Stimulated activated CD4-positive, alpha-beta T cell treated with anti-CD3 and anti-CD28 coated beads, Interleukin-4, amount 100 ng/mL, for 1 hour (primary cell): ENCODE results near the gene LAMB4.

Experiments
- DNase-seq: peaks from one replicate; pipeline ENCODE4 v3.0.0-alpha.2; 2020

The LAMB4 gene

DNA sequence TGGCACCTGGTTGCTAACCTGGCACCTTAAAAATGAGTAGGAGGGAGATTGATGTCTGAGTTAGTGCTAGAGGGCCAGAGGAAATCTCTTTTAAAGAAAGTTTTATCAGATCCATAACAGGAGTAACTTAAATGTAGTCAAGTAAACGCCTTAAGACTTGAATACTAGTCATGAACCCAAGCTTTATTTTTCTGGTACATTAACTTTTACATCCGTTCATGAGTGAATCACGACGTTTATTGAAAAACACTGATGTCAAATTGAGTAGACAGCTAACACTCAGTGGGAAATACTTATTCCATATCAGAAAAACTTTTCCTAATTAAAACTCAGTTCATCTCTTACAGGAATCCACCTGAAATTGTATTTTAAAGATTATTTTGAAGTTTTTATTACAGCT lies 120.3 kb downstream of the LAMB4 start:
- no peak for DNase-seq

DNA sequence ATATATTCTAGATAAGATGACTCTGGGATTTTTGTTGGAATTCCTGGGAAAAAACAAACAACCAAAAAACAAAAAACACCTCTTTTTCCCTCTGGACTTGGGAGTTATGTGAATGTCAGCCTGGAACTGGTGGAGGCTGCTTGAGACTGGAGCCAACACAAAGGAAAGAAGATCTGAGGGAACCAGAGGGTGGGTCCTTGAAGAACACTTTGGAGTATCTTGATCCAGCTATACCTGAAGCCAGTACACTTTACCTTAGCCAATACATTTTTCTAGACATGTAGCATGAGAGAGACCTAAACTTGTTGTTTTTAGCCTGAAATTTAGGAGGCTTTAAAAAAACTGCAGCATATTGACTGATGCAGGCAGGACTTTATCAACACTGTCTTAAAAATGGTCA lies 121.3 kb downstream of the LAMB4 start:
- no peak for DNase-seq

DNA sequence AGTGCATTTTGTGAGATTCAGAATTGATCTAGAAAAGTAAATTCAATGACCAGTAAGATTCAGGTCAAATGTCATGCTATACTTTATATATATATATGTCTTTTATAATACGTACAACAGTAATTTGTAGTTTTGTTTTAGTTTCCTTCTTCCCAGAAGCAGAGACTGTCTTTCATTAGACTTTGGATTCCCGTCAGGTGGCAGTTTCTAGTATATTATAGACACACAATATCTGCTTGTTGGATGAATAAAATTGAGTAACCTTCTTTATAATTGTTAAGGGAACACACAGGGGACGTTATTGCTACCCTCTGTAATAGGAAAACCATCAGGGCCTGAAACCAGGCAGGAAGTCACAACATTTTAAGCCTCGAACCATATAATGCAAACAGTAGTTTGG lies 121.9 kb downstream of the LAMB4 start:
- DNase-seq = no peak

DNA sequence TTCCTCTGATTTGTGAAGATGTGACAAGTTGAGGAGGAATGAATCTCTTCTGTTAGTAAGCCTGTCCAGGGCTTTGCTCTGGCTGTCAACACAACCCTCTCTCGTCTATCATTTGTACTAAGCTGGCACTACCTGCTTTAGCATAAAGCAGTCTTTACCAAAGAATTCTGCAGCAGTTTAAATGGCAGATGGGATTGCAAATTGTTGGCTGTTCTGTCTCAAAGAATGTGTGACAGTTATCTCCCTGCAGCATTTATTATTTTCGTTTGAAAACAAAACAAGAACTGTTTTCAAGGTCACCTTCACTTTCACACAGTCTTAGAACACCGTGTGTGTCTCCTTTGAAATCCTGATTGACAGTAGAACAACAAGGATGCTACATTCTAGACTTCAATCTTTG lies 122.4 kb downstream of the LAMB4 start:
- no peak for DNase-seq

DNA sequence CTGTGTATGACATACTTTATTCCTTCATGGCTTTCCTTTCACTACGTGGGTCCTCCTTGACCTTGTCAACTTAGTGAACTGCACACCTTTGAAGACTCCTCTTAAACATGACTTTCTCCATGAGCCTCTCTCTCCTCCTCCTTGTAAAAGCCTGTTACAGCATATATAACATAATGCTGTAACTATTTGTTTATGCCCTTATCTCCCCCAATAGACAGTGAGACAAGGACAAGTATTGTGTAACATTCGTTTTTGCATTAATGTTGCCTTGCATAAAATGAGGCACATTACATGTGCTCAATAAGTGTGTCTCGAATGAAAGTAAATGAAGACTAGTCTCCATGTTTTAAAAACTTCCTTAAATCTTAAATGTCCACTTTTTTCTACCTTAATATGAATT lies 122.9 kb downstream of the LAMB4 start:
- no peak for DNase-seq

DNA sequence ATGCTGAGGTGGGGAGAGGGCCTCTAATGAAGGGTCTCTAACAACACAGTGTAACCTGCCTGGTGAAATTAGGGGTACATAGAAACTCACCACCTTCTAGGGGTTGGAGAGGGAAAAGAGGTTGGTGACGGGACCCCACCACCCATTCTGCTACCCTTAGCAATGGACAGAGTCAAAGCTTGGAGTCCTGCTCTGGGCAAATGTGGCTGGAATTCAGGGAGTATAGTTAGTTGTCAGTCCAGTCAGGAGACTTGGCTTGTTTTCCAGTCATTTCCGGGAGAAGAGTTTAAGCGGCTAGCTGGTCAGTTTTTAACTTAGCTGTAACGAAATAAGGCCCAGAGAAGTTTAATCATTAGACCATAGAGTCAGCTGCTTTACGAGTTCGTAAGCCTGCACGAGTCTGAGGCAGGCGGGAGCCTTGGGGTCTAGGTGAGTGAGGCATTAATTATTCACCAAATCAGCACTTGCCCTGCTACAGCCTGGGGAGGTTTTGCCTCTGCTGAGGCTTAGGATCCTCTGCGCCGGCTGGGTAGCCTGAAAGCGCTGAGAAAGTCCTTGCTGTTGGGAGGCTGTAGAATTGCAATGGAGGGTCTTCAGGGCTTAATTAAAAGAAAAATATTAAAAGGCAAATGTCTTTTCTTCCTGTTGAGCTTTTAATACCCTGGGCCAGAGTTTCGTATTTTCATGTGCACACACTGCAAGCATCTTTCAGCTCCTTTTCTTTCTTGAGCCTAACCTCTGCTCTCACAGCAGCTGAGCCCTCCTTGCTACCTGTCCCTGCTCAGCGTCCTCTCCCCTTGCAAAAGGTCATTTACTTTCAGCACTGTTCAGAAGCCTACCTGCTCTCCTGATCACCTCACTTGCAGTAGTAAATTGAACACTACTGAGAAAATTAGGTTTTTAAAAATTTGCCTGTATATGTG lies 125.7 kb downstream of the LAMB4 start:
- no peak for DNase-seq

DNA sequence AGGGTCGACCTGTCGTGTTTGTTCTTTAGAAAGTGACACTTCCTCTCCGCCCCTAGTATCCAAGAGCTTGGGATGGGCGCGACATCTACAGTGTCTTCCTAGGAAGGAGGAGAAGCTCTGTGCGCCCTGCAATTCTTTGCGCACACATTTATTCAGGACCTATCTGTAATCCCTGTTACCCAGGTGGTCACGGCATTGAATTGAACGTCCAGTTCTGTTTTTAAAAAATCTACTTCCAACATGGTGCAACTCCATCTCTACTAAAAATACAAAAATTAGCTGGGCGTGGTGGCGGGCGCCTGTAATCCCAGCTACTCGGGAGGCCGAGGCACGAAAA lies 126.6 kb downstream of the LAMB4 start:
- DNase-seq = no peak

GRCh38 chr7:108002726-108003598 lies 127.2 kb downstream of the LAMB4 start, which contains the start of gene LAMB1:
Gene LAMB1, minus strand, starts transcription at chr7:108003161. Its CDS starts 276 bp downstream, at chr7:108002885.
- DNase-seq = peak; percentile 7

DNA sequence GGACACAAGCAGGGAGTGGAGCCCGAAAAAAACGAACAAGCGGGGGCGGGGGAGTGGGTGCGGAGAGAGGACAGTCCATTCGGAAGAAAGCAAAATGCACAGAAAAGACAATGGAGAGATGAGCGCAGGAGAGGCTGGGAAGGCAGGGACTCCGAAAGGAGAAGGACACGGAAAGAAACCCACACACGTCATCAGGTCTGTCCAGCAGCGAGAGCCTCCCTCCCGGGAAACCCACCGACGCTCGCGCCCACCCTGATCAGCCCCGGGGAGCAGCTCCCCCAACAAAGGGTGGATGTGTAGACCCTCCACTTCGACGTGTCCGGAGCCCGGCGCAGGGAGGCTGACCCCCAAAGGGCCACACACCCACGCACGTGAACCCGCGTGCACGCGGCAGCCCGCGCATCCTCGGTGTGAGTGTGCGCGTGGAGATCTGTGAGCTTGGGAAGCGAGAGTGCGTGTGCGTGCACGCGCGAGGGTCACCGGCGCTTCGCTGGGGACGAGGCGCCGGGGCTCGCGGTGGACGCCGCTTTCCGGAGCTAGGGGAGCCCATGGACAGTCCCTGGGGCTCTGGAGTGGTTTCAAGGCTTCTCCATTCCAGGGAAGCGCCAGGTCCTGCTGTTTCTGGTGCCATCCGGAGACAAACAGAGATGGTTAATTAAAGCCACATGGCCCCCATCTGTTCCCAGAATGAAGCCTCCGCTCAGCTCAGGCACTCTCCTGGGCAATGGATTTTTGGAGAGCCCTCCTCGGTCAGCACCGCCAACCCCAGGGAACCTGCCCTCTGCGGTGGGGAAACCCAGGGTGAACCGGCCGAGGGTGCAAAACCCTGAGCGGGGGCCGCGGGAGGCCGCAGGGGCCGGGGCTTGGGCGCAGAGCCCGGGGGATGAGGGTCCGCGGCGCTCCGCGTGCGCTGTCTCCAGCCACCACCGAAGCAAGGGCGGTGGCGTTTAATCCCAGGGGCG lies 128.1 kb downstream of the LAMB4 start:
- no peak for DNase-seq

GRCh38 chr7:108000875-108001763 lies 129.0 kb downstream of the LAMB4 start:
- no peak for DNase-seq

DNA sequence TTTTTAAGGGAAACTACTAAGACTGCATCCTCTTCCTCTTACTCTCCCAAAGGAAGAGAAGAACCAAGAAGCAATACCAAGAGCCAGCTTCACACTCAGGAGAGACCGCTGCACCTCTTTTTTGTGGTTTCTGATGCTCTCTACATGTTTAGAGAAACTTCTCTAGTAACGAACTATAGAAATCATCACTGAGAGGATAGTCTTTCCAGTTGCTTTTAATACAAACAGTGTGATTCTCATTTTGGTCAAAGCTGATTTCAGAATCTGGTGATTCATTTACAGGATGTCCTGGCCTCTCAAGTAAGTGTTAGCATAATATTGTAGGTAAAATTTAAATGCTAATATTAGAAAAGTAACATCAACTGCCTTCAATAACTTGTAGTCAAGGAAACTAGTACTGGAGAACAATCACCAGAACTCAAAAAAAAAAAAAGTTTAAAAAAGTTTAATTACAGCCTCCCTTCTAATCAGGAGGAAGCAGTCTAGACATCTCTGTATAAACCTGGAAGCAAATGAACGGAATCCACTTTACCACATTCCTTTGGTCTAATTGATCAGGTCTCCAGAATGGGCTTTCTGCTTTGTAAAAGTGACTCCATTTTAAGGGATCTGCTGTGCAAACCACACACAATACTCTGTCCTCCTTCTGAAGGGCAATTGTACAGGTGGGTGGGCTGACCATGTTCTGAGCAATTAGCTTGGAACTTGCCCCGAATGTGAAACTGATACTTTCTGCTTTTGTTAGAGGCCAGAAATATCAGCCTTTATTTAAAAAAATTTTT lies 130.2 kb downstream of the LAMB4 start:
- no peak for DNase-seq

- DNase-seq = no peak
These were observed 131.3 kb downstream of the LAMB4 start for GRCh38 chr7:107998660-107999480.

GRCh38 chr7:107998150-107998549 lies 132.0 kb downstream of the LAMB4 start:
- DNase-seq = no peak

GRCh38 chr7:107996072-107996882 lies 133.9 kb downstream of the LAMB4 start:
- DNase-seq = no peak

GRCh38 chr7:107995184-107996071 lies 134.7 kb downstream of the LAMB4 start:
- no peak for DNase-seq

GRCh38 chr7:107994421-107995030 lies 135.6 kb downstream of the LAMB4 start:
- no peak for DNase-seq

- no peak for DNase-seq
These were observed 136.3 kb downstream of the LAMB4 start for GRCh38 chr7:107993891-107994291.
